ENCODE results near the gene TARBP2.

DNA sequence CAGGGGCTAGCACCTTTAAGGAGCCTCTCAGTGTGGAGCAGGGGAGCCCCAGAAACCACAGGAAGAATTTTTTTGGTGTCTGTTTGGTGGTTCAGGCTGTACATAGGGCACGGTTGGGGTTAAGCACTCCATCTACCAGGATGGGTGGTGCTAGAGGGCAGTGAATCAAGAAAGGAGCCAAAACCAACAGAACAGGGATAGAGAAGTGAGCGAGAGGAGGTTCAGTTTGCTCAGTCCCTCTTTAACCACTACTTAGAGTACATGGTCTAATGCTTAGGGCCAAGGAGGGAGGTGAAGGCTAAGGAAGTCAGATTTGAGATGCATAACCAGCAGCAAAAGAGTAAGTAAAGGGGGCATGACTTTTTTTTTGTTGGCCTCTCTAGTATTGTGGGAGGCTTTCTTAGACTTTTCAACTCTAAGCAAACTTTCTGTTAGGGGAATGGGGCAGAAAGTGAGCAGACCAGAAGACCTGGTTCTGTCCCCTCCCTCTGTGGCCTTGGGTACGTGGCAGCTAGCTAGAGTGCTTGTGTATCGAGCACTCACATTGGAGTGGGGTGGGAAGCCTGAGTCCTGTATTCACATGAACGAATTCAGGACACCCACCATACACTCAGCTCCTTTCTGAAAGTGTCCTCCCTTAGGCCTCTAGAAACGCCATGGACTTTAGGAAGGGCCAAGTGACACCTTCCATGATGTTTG, 12.8 kb downstream of the TARBP2 start:
- TF ChIP-seq, protein P1, sequence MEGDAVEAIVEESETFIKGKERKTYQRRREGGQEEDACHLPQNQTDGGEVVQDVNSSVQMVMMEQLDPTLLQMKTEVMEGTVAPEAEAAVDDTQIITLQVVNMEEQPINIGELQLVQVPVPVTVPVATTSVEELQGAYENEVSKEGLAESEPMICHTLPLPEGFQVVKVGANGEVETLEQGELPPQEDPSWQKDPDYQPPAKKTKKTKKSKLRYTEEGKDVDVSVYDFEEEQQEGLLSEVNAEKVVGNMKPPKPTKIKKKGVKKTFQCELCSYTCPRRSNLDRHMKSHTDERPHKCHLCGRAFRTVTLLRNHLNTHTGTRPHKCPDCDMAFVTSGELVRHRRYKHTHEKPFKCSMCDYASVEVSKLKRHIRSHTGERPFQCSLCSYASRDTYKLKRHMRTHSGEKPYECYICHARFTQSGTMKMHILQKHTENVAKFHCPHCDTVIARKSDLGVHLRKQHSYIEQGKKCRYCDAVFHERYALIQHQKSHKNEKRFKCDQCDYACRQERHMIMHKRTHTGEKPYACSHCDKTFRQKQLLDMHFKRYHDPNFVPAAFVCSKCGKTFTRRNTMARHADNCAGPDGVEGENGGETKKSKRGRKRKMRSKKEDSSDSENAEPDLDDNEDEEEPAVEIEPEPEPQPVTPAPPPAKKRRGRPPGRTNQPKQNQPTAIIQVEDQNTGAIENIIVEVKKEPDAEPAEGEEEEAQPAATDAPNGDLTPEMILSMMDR (IDR thresholded peaks at IDR 0.05) = no peak
- no peak for TF ChIP-seq POLR2A (IDR thresholded peaks at IDR 0.05)
